Smooth muscle cell (in vitro differentiated cells): Measurements from ENCODE around the gene TMEM229B. TPM values are rescaled to one million over a fixed set of nuclear protein-coding genes. Genes with fewer than 3 reads are reported as not detected.

Experiments
- DNase-seq: peaks from one replicate; lab custom pipeline; 2025; ENCODE audit not compliant: unreplicated experiment; lab: John Stamatoyannopoulos, UW
- H2AFZ ChIP-seq: fragments of 200-600 bp; sonication (generic); 2 replicates; pipeline ENCODE4 v1.6.0; 2016; ENCODE audit warnings: antibody characterized with exemption, low read depth, mild to moderate bottlenecking
- H3F3A ChIP-seq: fragments of 200-600 bp; sonication (generic); 2 replicates; pipeline ENCODE4 v1.6.0; 2017; ENCODE audit warnings: antibody characterized with exemption, low read depth
- H3K27ac ChIP-seq: fragments of 200-600 bp; sonication (generic); 2 replicates; pipeline ENCODE4 v1.5.1; 2016; ENCODE audit warnings: low read depth, mild to moderate bottlenecking
- H3K27me3 ChIP-seq: fragments of 200-600 bp; sonication (generic); 2 replicates; pipeline ENCODE4 v1.6.1; 2016; ENCODE audit warnings: low read depth, mild to moderate bottlenecking
- H3K36me3 ChIP-seq: fragments of 200-600 bp; sonication (generic); 2 replicates; pipeline ENCODE4 v1.5.1; 2016; ENCODE audit warnings: low read depth
- H3K4me1 ChIP-seq: fragments of 200-600 bp; sonication (generic); 2 replicates; pipeline ENCODE4 v1.5.1; 2016; ENCODE audit warnings: low read depth
- H3K4me2 ChIP-seq: fragments of 200-600 bp; sonication (generic); 2 replicates; pipeline ENCODE4 v1.6.0; 2016; ENCODE audit warnings: mild to moderate bottlenecking
- H3K4me3 ChIP-seq: fragments of 200-600 bp; sonication (generic); 2 replicates; pipeline ENCODE4 v1.5.1; 2016; ENCODE audit warnings: mild to moderate bottlenecking
- H3K79me2 ChIP-seq: fragments of 200-600 bp; sonication (generic); 2 replicates; pipeline ENCODE4 v1.6.0; 2016; ENCODE audit warnings: low read depth, mild to moderate bottlenecking
- H3K9ac ChIP-seq: fragments of 200-600 bp; sonication (generic); 2 replicates; pipeline ENCODE4 v1.6.0; 2016; ENCODE audit warnings: low read depth
- H3K9me3 ChIP-seq: fragments of 200-600 bp; sonication (generic); replicated peaks from 2 replicates; pipeline ENCODE4 v1.5.1; 2016; ENCODE audit warnings: low read depth
- H4K20me1 ChIP-seq: fragments of 200-600 bp; sonication (generic); 2 replicates; pipeline ENCODE4 v1.6.0; 2016; ENCODE audit warnings: low read depth
- WGBS: methylation state at CpG from one replicate; pipeline ENCODE4 v1.1.7; 2016; ENCODE audit warnings: low lambda C conversion rate; 5-methylcytosine and 5-hydroxymethylcytosine counted together
- polyA plus RNA-seq: library from polyadenylated mRNA; unstranded; fragments of >200 nt; fragmentation: Nextera tagmentation; extraction: Ambion mirVana; gene quantifications from 2 replicates; pipeline ENCODE4 v1.2.1, GENCODE V29; 2016
- total RNA-seq: library from RNA; depleted of rRNA; stranded (reverse); fragments of >200 nt; gene quantifications from 2 replicates; pipeline ENCODE4 v1.2.3, GENCODE V29; 2014
- TF ChIP-seq, protein P1 (sequence below): fragments of 200-600 bp; sonication (generic); IDR thresholded peaks from 2 replicates; pipeline ENCODE4 v1.5.1; 2017; ENCODE audit warnings: borderline replicate concordance, mild to moderate bottlenecking, antibody characterized with exemption; ENCODE audit not compliant: insufficient read depth, poor library complexity, severe bottlenecking

Gene TMEM229B
- total and polyA plus RNA-seq, 2 experiments from 2014 or later, result 0.22 to 0.49 TPM

DNA sequence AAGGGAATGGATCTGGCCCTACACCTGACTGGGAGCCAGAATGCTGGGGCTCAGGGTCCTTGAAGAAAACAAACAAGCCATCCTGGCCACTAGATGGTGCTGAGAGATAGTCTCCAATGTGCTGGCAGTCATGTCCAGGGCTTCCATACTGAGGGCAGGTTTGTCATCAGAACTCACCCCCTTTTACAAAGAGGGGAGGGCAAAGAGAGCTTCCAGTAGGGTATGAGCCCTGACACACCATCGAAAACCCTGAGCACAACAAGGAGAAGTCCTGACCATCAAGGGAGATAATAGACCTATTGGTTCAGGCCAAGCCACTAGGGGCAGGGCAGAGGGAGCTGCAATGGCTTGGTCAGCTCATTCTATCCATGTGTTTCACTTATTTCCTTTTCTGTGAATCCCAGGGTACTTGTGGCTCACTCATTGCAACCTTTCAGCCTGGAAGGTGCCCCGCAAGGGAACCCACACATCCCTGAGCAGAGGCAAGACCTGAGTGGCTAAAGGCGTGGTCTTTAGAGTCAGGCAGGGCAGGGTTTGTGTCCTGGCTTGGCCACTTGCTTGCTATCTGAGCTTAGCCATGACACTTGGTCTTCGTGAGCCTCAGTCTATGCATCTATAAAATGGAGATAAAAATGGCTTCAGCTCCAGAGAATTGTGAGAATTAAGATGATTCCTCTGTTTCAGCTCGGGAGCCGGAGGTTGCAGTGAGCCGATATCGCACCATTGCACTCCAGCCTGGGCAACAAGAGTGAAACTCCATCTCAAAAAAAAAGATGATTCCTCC, 38.3 kb upstream of the TMEM229B start:
- WGBS, result 80% methylated on average over 8 of the region's 8 CpGs
- TF ChIP-seq, protein P1, sequence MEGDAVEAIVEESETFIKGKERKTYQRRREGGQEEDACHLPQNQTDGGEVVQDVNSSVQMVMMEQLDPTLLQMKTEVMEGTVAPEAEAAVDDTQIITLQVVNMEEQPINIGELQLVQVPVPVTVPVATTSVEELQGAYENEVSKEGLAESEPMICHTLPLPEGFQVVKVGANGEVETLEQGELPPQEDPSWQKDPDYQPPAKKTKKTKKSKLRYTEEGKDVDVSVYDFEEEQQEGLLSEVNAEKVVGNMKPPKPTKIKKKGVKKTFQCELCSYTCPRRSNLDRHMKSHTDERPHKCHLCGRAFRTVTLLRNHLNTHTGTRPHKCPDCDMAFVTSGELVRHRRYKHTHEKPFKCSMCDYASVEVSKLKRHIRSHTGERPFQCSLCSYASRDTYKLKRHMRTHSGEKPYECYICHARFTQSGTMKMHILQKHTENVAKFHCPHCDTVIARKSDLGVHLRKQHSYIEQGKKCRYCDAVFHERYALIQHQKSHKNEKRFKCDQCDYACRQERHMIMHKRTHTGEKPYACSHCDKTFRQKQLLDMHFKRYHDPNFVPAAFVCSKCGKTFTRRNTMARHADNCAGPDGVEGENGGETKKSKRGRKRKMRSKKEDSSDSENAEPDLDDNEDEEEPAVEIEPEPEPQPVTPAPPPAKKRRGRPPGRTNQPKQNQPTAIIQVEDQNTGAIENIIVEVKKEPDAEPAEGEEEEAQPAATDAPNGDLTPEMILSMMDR, result peak; percentile 49
- Histone ChIP-seq H3K27ac (no peak overlapping the region), H4K20me1 (no peaks in the 10 kb centered on the region), H3K9ac (no peak overlapping the region), H3K4me1 (no peaks in the 10 kb centered on the region), H3K36me3 (no peaks in the 10 kb centered on the region), H3K9me3 (no peaks in the 10 kb centered on the region), H2AFZ (no peak overlapping the region), H3F3A (no peaks in the 10 kb centered on the region), H3K4me3 (no peak overlapping the region), H3K79me2 (no peaks in the 10 kb centered on the region), H3K4me2 (no peak overlapping the region), H3K27me3 (peaks cover 8% of the 10 kb centered on the region)
- no peak for DNase-seq

DNA sequence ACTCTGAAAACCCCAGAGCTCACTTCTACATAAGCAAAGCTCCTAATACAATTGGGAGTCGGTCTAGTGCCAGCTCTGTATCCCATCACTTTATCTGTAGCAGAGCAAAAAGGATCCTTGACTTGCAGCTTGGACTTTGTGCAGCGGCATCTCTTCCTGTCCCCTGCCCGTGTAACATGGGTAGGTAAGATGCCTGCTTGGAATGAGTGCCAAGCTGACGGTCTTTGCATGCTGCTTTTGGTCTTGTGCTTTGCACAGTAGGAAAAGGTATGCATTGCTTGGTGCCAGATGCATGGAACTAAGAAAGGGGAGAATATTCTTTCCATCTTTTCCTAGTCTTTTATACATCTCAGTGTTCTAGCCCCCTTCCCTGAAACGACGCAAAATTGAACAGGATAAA, 37.7 kb upstream of the TMEM229B start:
- DNase-seq, result no peak
- Histone ChIP-seq H2AFZ (no peak overlapping the region), H3K9me3 (no peaks in the 10 kb centered on the region), H3K4me2 (no peak overlapping the region), H3K36me3 (no peaks in the 10 kb centered on the region), H4K20me1 (no peaks in the 10 kb centered on the region), H3F3A (no peaks in the 10 kb centered on the region), H3K27me3 (peaks cover 8% of the 10 kb centered on the region), H3K79me2 (no peaks in the 10 kb centered on the region), H3K4me1 (no peaks in the 10 kb centered on the region), H3K9ac (no peak overlapping the region), H3K27ac (no peak overlapping the region), H3K4me3 (no peak overlapping the region)
- TF ChIP-seq, protein P1, result no peak
- WGBS, result 76% methylated on average over 6 of the region's 6 CpGs

DNA sequence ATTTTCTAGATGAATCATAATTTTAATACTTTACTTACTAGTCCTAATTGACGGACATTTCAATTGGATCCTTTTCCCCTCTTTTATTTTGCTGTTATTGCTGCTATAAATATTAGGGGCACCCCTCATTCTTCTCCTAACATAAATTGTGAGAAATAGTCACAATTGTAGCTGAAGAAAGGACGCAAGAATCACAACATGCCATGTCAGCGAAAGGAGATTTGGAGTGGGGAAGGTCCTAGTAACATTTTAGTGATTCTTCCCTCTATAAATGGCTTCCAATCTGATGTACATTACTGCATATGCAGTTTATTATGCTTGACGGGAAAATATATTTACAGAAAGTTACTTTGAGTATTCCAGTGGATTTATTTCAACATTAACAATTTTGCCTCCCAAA, 36.9 kb upstream of the TMEM229B start:
- no peaks in the 10 kb centered on the region for H3K79me2 ChIP-seq
- peaks cover 16% of the 10 kb centered on the region for H3K27me3 ChIP-seq
- H3K9me3 ChIP-seq, result no peaks in the 10 kb centered on the region
- H3F3A ChIP-seq, result no peaks in the 10 kb centered on the region
- H2AFZ ChIP-seq, result no peak overlapping the region
- H3K36me3 ChIP-seq, result no peaks in the 10 kb centered on the region
- no peak overlapping the region for H3K4me2 ChIP-seq
- WGBS, result 84% methylated on average over 4 of the region's 4 CpGs
- no peak for DNase-seq
- H4K20me1 ChIP-seq, result no peaks in the 10 kb centered on the region
- H3K27ac ChIP-seq, result no peak overlapping the region
- H3K4me1 ChIP-seq, result no peaks in the 10 kb centered on the region
- no peak overlapping the region for H3K9ac ChIP-seq
- TF ChIP-seq, protein P1, result no peak
- no peak overlapping the region for H3K4me3 ChIP-seq

DNA sequence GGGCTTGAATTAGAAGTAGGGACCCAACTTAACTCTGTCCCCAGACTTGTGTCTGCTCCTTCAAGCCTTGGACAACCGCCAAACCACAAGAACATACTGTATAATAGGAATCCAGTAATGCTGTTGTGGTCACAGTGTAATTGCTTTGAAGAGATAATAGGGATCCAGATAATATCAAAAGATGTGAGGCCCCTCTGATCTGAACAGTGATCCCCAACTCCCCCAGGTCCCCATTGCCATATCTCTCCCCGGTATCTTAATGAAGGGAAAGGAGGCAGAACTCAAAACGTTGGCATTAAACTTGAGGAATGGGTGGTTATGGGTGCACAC, 36.1 kb upstream of the TMEM229B start:
- TF ChIP-seq, protein P1, result no peak
- Histone ChIP-seq H3K4me2 (peak overlapping the region; percentile 22), H3K79me2 (no peaks in the 10 kb centered on the region), H3K36me3 (no peaks in the 10 kb centered on the region), H3K4me3 (no peak overlapping the region), H3K9me3 (no peaks in the 10 kb centered on the region), H3K4me1 (no peaks in the 10 kb centered on the region), H3F3A (no peaks in the 10 kb centered on the region), H3K9ac (no peak overlapping the region), H2AFZ (no peak overlapping the region), H4K20me1 (no peaks in the 10 kb centered on the region), H3K27ac (no peak overlapping the region), H3K27me3 (peaks cover 19% of the 10 kb centered on the region)
- no peak for DNase-seq
- 65% methylated on average over 3 of the region's 3 CpGs for WGBS
